Loucy (cell line): ENCODE measurements around the gene LIG1.

Experiments used
- EZH2phosphoT487 ChIP-seq: fragments of 200-600 bp; IDR thresholded peaks from 2 replicates; pipeline ENCODE4 v1.6.1; 2018; ENCODE audit warnings: antibody characterized with exemption, mild to moderate bottlenecking, moderate library complexity, borderline replicate concordance
- TF ChIP-seq, protein P1 (sequence below): fragments of 200-600 bp; sonication (generic); conservative IDR thresholded peaks from 2 replicates; pipeline ENCODE4 v1.5.1; 2014; ENCODE audit warnings: mild to moderate bottlenecking, antibody characterized with exemption, low read length

DNA sequence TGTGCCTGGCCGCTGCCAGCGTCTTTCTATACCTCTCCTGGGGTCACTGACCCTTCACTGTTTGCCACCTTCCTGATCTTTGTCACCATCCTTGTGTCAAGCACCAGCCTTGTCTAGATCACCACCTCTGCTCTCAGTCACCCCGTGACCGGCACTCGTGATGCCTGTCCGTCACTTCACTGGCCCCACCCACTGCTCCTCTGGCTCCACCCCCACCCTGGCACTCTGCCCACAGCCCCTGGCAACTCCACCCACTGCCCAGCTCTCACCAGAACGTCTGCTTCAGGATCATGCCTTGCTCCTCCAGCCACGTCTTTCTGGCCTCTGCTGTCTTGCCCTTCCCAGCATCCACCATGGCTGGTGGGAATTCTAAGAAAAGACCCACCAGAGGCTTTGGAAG is 34.7 kb downstream of the LIG1 start:
- TF ChIP-seq, protein P1, sequence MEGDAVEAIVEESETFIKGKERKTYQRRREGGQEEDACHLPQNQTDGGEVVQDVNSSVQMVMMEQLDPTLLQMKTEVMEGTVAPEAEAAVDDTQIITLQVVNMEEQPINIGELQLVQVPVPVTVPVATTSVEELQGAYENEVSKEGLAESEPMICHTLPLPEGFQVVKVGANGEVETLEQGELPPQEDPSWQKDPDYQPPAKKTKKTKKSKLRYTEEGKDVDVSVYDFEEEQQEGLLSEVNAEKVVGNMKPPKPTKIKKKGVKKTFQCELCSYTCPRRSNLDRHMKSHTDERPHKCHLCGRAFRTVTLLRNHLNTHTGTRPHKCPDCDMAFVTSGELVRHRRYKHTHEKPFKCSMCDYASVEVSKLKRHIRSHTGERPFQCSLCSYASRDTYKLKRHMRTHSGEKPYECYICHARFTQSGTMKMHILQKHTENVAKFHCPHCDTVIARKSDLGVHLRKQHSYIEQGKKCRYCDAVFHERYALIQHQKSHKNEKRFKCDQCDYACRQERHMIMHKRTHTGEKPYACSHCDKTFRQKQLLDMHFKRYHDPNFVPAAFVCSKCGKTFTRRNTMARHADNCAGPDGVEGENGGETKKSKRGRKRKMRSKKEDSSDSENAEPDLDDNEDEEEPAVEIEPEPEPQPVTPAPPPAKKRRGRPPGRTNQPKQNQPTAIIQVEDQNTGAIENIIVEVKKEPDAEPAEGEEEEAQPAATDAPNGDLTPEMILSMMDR = no peak
- no peak for TF ChIP-seq EZH2phosphoT487
